GM12878 (cell line): ENCODE results near the gene OR13J1. TPM values are rescaled to one million over a fixed set of nuclear protein-coding genes. Genes with fewer than 3 reads are reported as not detected.

Experiments
- ATAC-seq: fragments of 200-7000 bp; cut with Tn5 transposase; 3 replicates; pipeline ENCODE4 v1.9.1; 2020; ENCODE audit warnings: mild to moderate bottlenecking, moderate library complexity
- BruUV-seq: library from RNA; stranded (reverse); fragments of 400-500 nt; replicated peaks from 2 replicates; lab custom pipeline; 2021; lab: Mats Ljungman, UMichigan
- CTCF ChIA-PET: fragments of 300-600 bp; sonication (Branson Sonifier 250); formaldehyde crosslinking; extraction: SDS; loops from one replicate; lab custom pipeline; 2021; ENCODE audit warnings: inconsistent platforms; lab: Yijun Ruan, JAX
- POLR2A ChIA-PET: fragments of 350-600 bp; formaldehyde crosslinking; extraction: SDS; loops from one replicate; lab custom pipeline; 2021; ENCODE audit warnings: inconsistent platforms; lab: Charles Lee
- RAD21 ChIA-PET: fragments of 300-600 bp; sonication (Branson Sonifier 250); formaldehyde crosslinking; loops from one replicate; lab custom pipeline; 2023; ENCODE audit warnings: antibody characterized with exemption; ENCODE audit not compliant: unreplicated experiment; lab: Charles Lee
- SMC1A ChIA-PET: fragments of 300-600 bp; sonication (Branson Sonifier 250); formaldehyde crosslinking; loops from one replicate; lab custom pipeline; 2023; ENCODE audit not compliant: unreplicated experiment, uncharacterized antibody; lab: Charles Lee
- DNase-seq: peaks from one replicate; pipeline ENCODE4 v3.0.0-alpha.2; 2011; ENCODE audit warnings: low read depth, low spot score
- FAIRE-seq: peaks from 3 replicates; lab custom pipeline; 2011; peaks lifted over from hg19 to GRCh38; lab: Jason Lieb, UNC
- H2AFZ ChIP-seq: 2 replicates; pipeline ENCODE4 v1.6.0; 2011; ENCODE audit warnings: low read depth, low read length, control low read depth; ENCODE audit not compliant: control insufficient read depth
- H3K27ac ChIP-seq: 2 replicates; pipeline ENCODE4 v1.5.1; 2011; ENCODE audit warnings: control low read depth; ENCODE audit not compliant: control insufficient read depth, insufficient read depth
- H3K27me3 ChIP-seq, 2 experiments: replicated peaks in 1 of 2; 2 replicates each; pipeline versions ENCODE4 v1.6.0 to v1.6.1; 2011; ENCODE audit warnings: low read length in 1 of 2; ENCODE audit not compliant: control insufficient read depth in 2 of 2, insufficient read depth in 2 of 2
- H3K36me3 ChIP-seq, 2 experiments: 2 replicates each; pipeline ENCODE4 v1.5.1; 2011; ENCODE audit warnings: low read length in 1 of 2; ENCODE audit not compliant: control insufficient read depth in 2 of 2, insufficient read depth in 2 of 2
- H3K4me1 ChIP-seq: 2 replicates; pipeline ENCODE4 v1.6.1; 2011; ENCODE audit warnings: mild to moderate bottlenecking, low read length, moderate library complexity, mixed read lengths; ENCODE audit not compliant: control insufficient read depth, insufficient read depth
- H3K4me2 ChIP-seq: 2 replicates; pipeline ENCODE4 v1.6.0; 2011; ENCODE audit warnings: control low read depth; ENCODE audit not compliant: control insufficient read depth, insufficient read depth
- H3K4me3 ChIP-seq: fragments of 200-600 bp; sonication (generic); 2 replicates; pipeline ENCODE4 v1.5.1; 2016
- H3K79me2 ChIP-seq: 2 replicates; pipeline ENCODE4 v1.6.0; 2011; ENCODE audit warnings: low read length; ENCODE audit not compliant: control insufficient read depth, insufficient read depth
- H3K9ac ChIP-seq: 2 replicates; pipeline ENCODE4 v1.8.0; 2011; ENCODE audit warnings: low read length, control low read depth, mixed read lengths; ENCODE audit not compliant: control insufficient read depth, insufficient read depth
- H3K9me3 ChIP-seq: replicated peaks from 3 replicates; pipeline ENCODE4 v1.5.1; 2011; ENCODE audit warnings: mild to moderate bottlenecking, low read length; ENCODE audit not compliant: control insufficient read depth, insufficient read depth
- H4K20me1 ChIP-seq: 2 replicates; pipeline ENCODE4 v1.6.0; 2011; ENCODE audit not compliant: control insufficient read depth, insufficient read depth
- CHD4 ChIP-seq: fragments of 200-600 bp; sonication (generic); IDR thresholded peaks from 2 replicates; pipeline ENCODE4 v1.6.1; 2016; ENCODE audit warnings: mild to moderate bottlenecking
- POLR2A ChIP-seq: IDR thresholded peaks from 2 replicates; pipeline ENCODE4 v1.6.1; 2011; ENCODE audit warnings: low read depth, mild to moderate bottlenecking, low read length
- STAT1 ChIP-seq: fragments of 450-650 bp; conservative IDR thresholded peaks from 2 replicates; pipeline ENCODE4 v1.6.1; 2014; ENCODE audit warnings: antibody characterized with exemption, mild to moderate bottlenecking
- whole genome bisulfite sequencing: methylation state at CpG from one replicate; pipeline ENCODE4 v1.1.6; 2016; ENCODE audit warnings: low lambda C conversion rate; ENCODE audit not compliant: insufficient replicate concordance, insufficient coverage; ENCODE audit errors: missing lambda C conversion rate; 5-methylcytosine and 5-hydroxymethylcytosine counted together
- in situ Hi-C: fragments of 300-500 bp; cut with MboI; formaldehyde crosslinking; loops from 9 replicates; pipeline ENCODE4 v1.14.3; 2018; ENCODE audit warnings: mixed read lengths
- intact Hi-C: fragments of 100-400 bp; cut with micrococcal nuclease; formaldehyde crosslinking; loops from one replicate; pipeline ENCODE4 v1.14.2; 2022; ENCODE audit not compliant: unreplicated experiment
- polyA plus RNA-seq, 11 experiments: library from polyadenylated mRNA; depleted of rRNA in 4 of 11; unstranded in 6 of 11; stranded (reverse) in 5 of 11; fragments of >200 nt; fragmentation: Nextera tagmentation in 4 of 11; fragmentation: Illumina TruSeq in 1 of 11; extraction: Ambion mirVana in 4 of 11; extraction: Trizol in 1 of 11; gene quantifications; 1 replicate in 1 of 11; 2 replicates in 10 of 11; pipeline versions ENCODE4 v1.2.1 to v1.2.3, GENCODE V29; 2011 to 2016; ENCODE audit warnings: inconsistent platforms in 2 of 11, missing spikeins in 2 of 11, low read depth in 1 of 11
- total RNA-seq, 4 experiments: library from RNA; depleted of rRNA in 3 of 4; stranded (reverse); fragments of >200 nt in 3 of 4; fragmentation: Illumina TruSeq in 1 of 4; extraction: Trizol in 1 of 4; gene quantifications; 2 replicates each; pipeline versions ENCODE4 v1.2.1 to v1.2.3, GENCODE V29; 2013 to 2021
- TF ChIP-seq, protein P1 (sequence below): fragments of 450-650 bp; IDR thresholded peaks from 2 replicates; pipeline ENCODE4 v1.6.1; 2016; ENCODE audit warnings: mild to moderate bottlenecking

OR13J1 gene
- total and polyA plus RNA-seq, 10 of the 15 experiments (the other 5 are each of a cell fraction or from before 2014, with no cell fraction given) = not detected

DNA sequence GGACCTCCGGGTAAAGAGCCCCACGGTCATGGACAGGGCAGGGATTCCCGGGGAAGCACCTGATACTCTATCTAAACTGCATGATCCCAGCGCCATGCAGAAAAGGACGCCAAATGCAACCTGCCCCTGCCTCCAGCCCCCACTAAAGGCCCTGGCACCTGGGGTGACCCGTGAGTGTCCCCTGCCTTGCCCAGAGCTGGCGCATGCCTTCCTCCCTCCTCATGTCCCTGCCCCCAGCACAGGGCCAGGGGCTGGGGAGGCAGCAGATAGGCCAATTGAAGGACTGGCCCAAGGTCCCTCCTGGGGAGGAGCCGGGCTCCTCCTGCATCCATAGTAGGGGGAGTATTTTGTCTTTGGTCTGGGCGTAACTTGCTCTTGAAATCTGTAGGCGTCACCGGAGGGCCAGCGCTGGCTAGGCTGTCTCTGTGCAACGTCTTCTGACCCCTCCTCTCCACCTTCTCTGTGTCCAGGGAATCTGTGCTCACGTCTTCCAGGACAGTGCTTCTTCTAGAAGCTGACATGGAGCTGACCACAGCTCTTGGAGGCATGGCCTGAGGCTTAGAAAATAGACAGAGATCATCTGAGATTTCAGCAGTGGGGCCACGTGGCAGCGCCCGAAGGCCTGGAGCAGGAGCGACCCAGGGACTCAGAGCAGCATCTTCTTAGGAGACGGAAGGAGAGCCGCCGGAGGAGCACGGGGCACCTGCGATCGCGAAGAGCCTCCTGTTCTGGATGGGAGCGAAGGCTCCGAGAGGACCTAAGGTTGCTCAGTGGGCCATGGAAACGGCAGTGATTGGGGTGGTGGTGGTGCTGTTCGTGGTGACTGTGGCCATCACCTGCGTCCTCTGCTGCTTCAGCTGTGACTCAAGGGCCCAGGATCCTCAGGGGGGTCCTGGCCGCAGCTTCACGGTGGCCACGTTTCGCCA is 39.7 kb upstream of the OR13J1 start:
- no peak for DNase-seq
- WGBS = 65% methylated on average over 33 of the region's 34 CpGs
- H3K27me3 ChIP-seq = peaks cover 0 to 1% of the 10 kb centered on the region in 2 experiments; a peak in 3 of 4 replicates
- H2AFZ ChIP-seq = no peak overlapping the region
- CTCF ChIA-PET = interaction anchor here (0.6 kb wide), 2 partner anchors 13 to 192 kb away, joined by 3 read pairs; no protein-coding TSS in a partner anchor
- H3K9ac ChIP-seq = no peak overlapping the region
- ATAC-seq = no peak
- H3K27ac ChIP-seq = no peak overlapping the region
- in situ Hi-C loops = no loop called here
- H4K20me1 ChIP-seq = no peaks in the 10 kb centered on the region
- SMC1A ChIA-PET = no interaction called here
- FAIRE-seq = no peak
- H3K9me3 ChIP-seq = peaks cover 2% of the 10 kb centered on the region; the same call in 2 of the 3 replicates
- no peak overlapping the region for H3K4me2 ChIP-seq
- H3K36me3 ChIP-seq = no peaks in the 10 kb centered on the region
- no peaks in the 10 kb centered on the region for H3K4me1 ChIP-seq
- intact Hi-C loops = no loop called here
- RAD21 ChIA-PET = interaction anchor here (1.2 kb wide), 1 partner anchor 120 kb away, joined by 3 read pairs; no protein-coding TSS in a partner anchor
- POLR2A ChIA-PET = no interaction called here
- no TSS peak for BruUV-seq
- no peak for TF ChIP-seq POLR2A
- TF ChIP-seq, all 136 proteins: peak for 0
- Histone ChIP-seq H3K79me2 (no peaks in the 10 kb centered on the region), H3K4me3 (no peak overlapping the region)

DNA sequence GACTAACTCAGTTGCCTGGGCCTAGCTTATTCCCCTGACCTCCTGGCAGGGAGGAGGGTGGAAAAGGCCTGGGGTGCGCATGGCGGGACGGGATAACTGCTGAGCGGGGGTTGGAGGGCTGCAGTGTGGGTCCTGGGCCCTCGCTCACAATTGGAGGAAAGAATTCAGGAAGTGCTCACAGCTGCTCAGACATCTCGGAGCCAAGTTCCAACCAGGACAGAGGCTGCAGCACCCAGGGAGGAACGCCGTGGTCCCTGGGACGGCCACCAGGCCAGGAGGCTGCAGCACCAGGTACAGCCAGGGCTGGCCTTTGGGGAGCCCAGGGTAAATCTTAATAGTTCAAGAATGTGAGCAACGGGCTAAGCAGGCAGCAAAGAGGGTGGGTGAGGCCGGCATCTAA is 39.1 kb upstream of the OR13J1 start, which contains the start of gene SPAAR:
TSS of gene SPAAR (plus strand) at position 217 of the 400 bp plus-strand sequence. CDS start 974 bp downstream, outside the sequence.
- TF ChIP-seq STAT1 (no peak), CHD4 (no peak)
- TF ChIP-seq, protein P1, sequence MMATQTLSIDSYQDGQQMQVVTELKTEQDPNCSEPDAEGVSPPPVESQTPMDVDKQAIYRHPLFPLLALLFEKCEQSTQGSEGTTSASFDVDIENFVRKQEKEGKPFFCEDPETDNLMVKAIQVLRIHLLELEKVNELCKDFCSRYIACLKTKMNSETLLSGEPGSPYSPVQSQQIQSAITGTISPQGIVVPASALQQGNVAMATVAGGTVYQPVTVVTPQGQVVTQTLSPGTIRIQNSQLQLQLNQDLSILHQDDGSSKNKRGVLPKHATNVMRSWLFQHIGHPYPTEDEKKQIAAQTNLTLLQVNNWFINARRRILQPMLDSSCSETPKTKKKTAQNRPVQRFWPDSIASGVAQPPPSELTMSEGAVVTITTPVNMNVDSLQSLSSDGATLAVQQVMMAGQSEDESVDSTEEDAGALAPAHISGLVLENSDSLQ = no peak
- TF ChIP-seq, all 136 proteins: peak for 0
- no TSS peak for BruUV-seq
- H3K27ac ChIP-seq = no peak within 1 kb of the TSS
- no peaks in the 10 kb centered on the region for H3K79me2 ChIP-seq
- 62% methylated on average over 11 of the region's 11 CpGs for whole genome bisulfite sequencing
- in situ Hi-C loops = no loop called here
- H3K4me3 ChIP-seq = no peak within 1 kb of the TSS
- ChIA-PET SMC1A (no interaction called here), RAD21 (no interaction called here), POLR2A (no interaction called here), CTCF (no interaction called here)
- H2AFZ ChIP-seq = no peak within 1 kb of the TSS
- no peaks in the 10 kb centered on the region for H3K36me3 ChIP-seq
- ATAC-seq = no peak
- no peak within 1 kb of the TSS for H3K9ac ChIP-seq
- H4K20me1 ChIP-seq = no peaks in the 10 kb centered on the region
- intact Hi-C loops = no loop called here
- no peak for DNase-seq
- FAIRE-seq = no peak
- H3K4me1 ChIP-seq = no peaks in the 10 kb centered on the region
- no peak within 1 kb of the TSS for H3K4me2 ChIP-seq
- peaks cover 2% of the 10 kb centered on the region; the same call in 2 of the 3 replicates for H3K9me3 ChIP-seq
- H3K27me3 ChIP-seq = peaks cover 0 to 1% of the 10 kb centered on the region in 2 experiments; a peak in 3 of 4 replicates
